IMR-90 (cell line): ENCODE results near the gene EPPIN. TPM values are rescaled to one million over a fixed set of nuclear protein-coding genes. Genes with fewer than 3 reads are reported as not detected.

Experiments
- ATAC-seq: fragments of 200-7000 bp; cut with Tn5 transposase; 2 replicates; pipeline ENCODE4 v1.9.1; 2020; ENCODE audit warnings: low read depth, mild to moderate bottlenecking, moderate library complexity
- BruUV-seq: library from RNA; stranded (reverse); fragments of 400-500 nt; replicated peaks from 2 replicates; lab custom pipeline; 2021; lab: Mats Ljungman, UMichigan
- CTCF ChIA-PET: fragments of 300-600 bp; formaldehyde crosslinking; extraction: SDS; loops from one replicate; lab custom pipeline; 2021; ENCODE audit warnings: antibody characterized with exemption; lab: Yijun Ruan, JAX
- POLR2A ChIA-PET: fragments of 300-600 bp; sonication (Branson Sonifier 250); formaldehyde crosslinking; loops from one replicate; lab custom pipeline; 2022; ENCODE audit warnings: antibody characterized with exemption; ENCODE audit not compliant: unreplicated experiment; lab: Charles Lee
- DNase-seq: peaks from one replicate; pipeline ENCODE4 v3.0.0; 2013
- H2AFZ ChIP-seq: replicated peaks from 2 replicates; pipeline ENCODE3; 2013; ENCODE audit warnings: low read length, mild to moderate bottlenecking; ENCODE audit not compliant: poor library complexity
- H2AK5ac ChIP-seq: 2 replicates; pipeline ENCODE4 v1.6.1; 2013; ENCODE audit warnings: low read depth, low read length, inconsistent platforms
- H2AK9ac ChIP-seq: replicated peaks from 2 replicates; pipeline ENCODE3; 2013; ENCODE audit warnings: mild to moderate bottlenecking, low read depth, low read length, moderate library complexity; ENCODE audit not compliant: poor library complexity
- H2BK120ac ChIP-seq: 2 replicates; pipeline ENCODE4 v1.6.1; 2013; ENCODE audit warnings: low read depth, low read length, inconsistent platforms
- H2BK15ac ChIP-seq: 3 replicates; pipeline ENCODE4 v1.6.1; 2013; ENCODE audit warnings: low read depth, low read length, inconsistent platforms
- H2BK20ac ChIP-seq: 2 replicates; pipeline ENCODE4 v1.6.1; 2013; ENCODE audit warnings: low read depth, mild to moderate bottlenecking, inconsistent platforms, low read length, moderate library complexity
- H2BK5ac ChIP-seq: 2 replicates; pipeline ENCODE4 v1.6.1; 2013; ENCODE audit warnings: mild to moderate bottlenecking, low read depth, low read length, inconsistent platforms; ENCODE audit not compliant: poor library complexity, severe bottlenecking
- H3K14ac ChIP-seq: replicated peaks from 2 replicates; pipeline ENCODE4 v1.6.1; 2013; ENCODE audit warnings: low read depth, low read length, inconsistent platforms
- H3K18ac ChIP-seq: 2 replicates; pipeline ENCODE4 v1.6.1; 2013; ENCODE audit warnings: low read depth, low read length, control low read depth
- H3K23ac ChIP-seq: 2 replicates; pipeline ENCODE4 v1.6.1; 2013; ENCODE audit warnings: low read depth, low read length, inconsistent platforms
- H3K27ac ChIP-seq: 2 replicates; pipeline ENCODE4 v1.5.1; 2013; ENCODE audit warnings: mild to moderate bottlenecking, control low read depth, low read length; ENCODE audit not compliant: insufficient read depth
- H3K27me3 ChIP-seq: 2 replicates; pipeline ENCODE4 v1.6.1; 2013; ENCODE audit warnings: low read length; ENCODE audit not compliant: control insufficient read depth, insufficient read depth
- H3K36me3 ChIP-seq: 2 replicates; pipeline ENCODE4 v1.6.1; 2013; ENCODE audit warnings: low read length, mixed read lengths; ENCODE audit not compliant: control insufficient read depth, insufficient read depth
- H3K4ac ChIP-seq: 2 replicates; pipeline ENCODE4 v1.6.1; 2013; ENCODE audit warnings: low read depth, low read length, inconsistent platforms
- H3K4me1 ChIP-seq: 2 replicates; pipeline ENCODE4 v1.6.1; 2013; ENCODE audit warnings: low read length, mixed read lengths; ENCODE audit not compliant: control insufficient read depth, insufficient read depth
- H3K4me2 ChIP-seq: 2 replicates; pipeline ENCODE4 v1.6.1; 2013; ENCODE audit warnings: low read depth, mild to moderate bottlenecking, control low read depth, low read length, moderate library complexity
- H3K4me3 ChIP-seq: 2 replicates; pipeline ENCODE4 v1.5.1; 2013; ENCODE audit warnings: low read depth, mild to moderate bottlenecking, control low read depth, low read length, moderate library complexity; ENCODE audit not compliant: insufficient read depth
- H3K56ac ChIP-seq: 2 replicates; pipeline ENCODE4 v1.6.1; 2013; ENCODE audit warnings: low read length, inconsistent platforms; ENCODE audit not compliant: insufficient read depth; ENCODE audit errors: extremely low read depth
- H3K79me1 ChIP-seq, 2 experiments: 2 replicates each; pipeline ENCODE4 v1.6.1; 2013; ENCODE audit warnings: low read length in 2 of 2, inconsistent platforms in 1 of 2, low read depth in 1 of 2
- H3K9ac ChIP-seq: 2 replicates; pipeline ENCODE4 v1.6.1; 2013; ENCODE audit warnings: low read depth, low read length, control low read depth
- H3K9me1 ChIP-seq: 2 replicates; pipeline ENCODE4 v1.6.1; 2013; ENCODE audit warnings: low read length, inconsistent platforms; ENCODE audit not compliant: insufficient read depth
- H3K9me3 ChIP-seq: 2 replicates; pipeline ENCODE4 v1.6.1; 2013; ENCODE audit warnings: low read length; ENCODE audit not compliant: control insufficient read depth, insufficient read depth
- H4K20me1 ChIP-seq: 2 replicates; pipeline ENCODE4 v1.6.1; 2013; ENCODE audit warnings: low read length, inconsistent platforms; ENCODE audit not compliant: insufficient read depth
- H4K5ac ChIP-seq: 2 replicates; pipeline ENCODE4 v1.6.1; 2013; ENCODE audit warnings: mild to moderate bottlenecking, low read depth, low read length, control low read depth
- H4K8ac ChIP-seq, 2 experiments: 2 replicates each; pipeline ENCODE4 v1.6.1; 2013; ENCODE audit warnings: low read depth in 2 of 2, low read length in 2 of 2, control low read depth in 1 of 2, inconsistent platforms in 1 of 2
- H4K91ac ChIP-seq: 2 replicates; pipeline ENCODE4 v1.6.1; 2013; ENCODE audit warnings: low read depth, low read length, inconsistent platforms; ENCODE audit not compliant: insufficient read depth
- BHLHE40 ChIP-seq: fragments of 150-350 bp; IDR thresholded peaks from 2 replicates; pipeline ENCODE4 v1.6.1; 2016; ENCODE audit warnings: mild to moderate bottlenecking, low read depth, low read length
- RAD21 ChIP-seq: IDR thresholded peaks from 2 replicates; pipeline ENCODE4 v1.6.1; 2012; ENCODE audit warnings: low read length, improper control_type of control experiment
- SMC3 ChIP-seq: fragments of 150-350 bp; IDR thresholded peaks from 2 replicates; pipeline ENCODE4 v1.6.1; 2016; ENCODE audit warnings: low read depth, mild to moderate bottlenecking, antibody characterized with exemption, low read length, moderate library complexity
- WGBS, 2 experiments: methylation state at CpG; one replicate each; pipeline versions ENCODE4 v1.1.5 to v1.1.7; 2013; ENCODE audit warnings: missing lambda C conversion rate in 2 of 2; ENCODE audit not compliant: insufficient read length in 1 of 2; ENCODE audit errors: extremely low coverage in 2 of 2; 5-methylcytosine and 5-hydroxymethylcytosine counted together
- dilution Hi-C: fragments of 300-500 bp; cut with HindIII; formaldehyde crosslinking; loops from one replicate; pipeline ENCODE4 v1.14.3; 2018; ENCODE audit warnings: low sequenced_read_pairs; ENCODE audit not compliant: unreplicated experiment
- in situ Hi-C: fragments of 300-500 bp; cut with MboI; formaldehyde crosslinking; loops from 3 replicates; pipeline ENCODE4 v1.14.3; 2019; ENCODE audit warnings: low sequenced_read_pairs, inconsistent platforms, mixed read lengths
- intact Hi-C: fragments of 100-400 bp; cut with micrococcal nuclease; formaldehyde crosslinking; loops from 2 replicates; pipeline ENCODE4 v1.10.0; 2022
- polyA plus RNA-seq, 3 experiments: library from polyadenylated mRNA; depleted of rRNA; stranded (reverse); fragments of >200 nt; gene quantifications; 2 replicates each; pipeline ENCODE4 v1.2.3, GENCODE V29; 2012; ENCODE audit warnings: low replicate concordance in 1 of 3
- total RNA-seq: library from RNA; depleted of rRNA; stranded (reverse); fragments of >200 nt; gene quantifications from 2 replicates; pipeline ENCODE4 v1.2.3, GENCODE V29; 2012
- TF ChIP-seq, protein P1 (sequence below): fragments of 150-350 bp; IDR thresholded peaks from 2 replicates; pipeline ENCODE4 v1.6.1; 2017; ENCODE audit warnings: mild to moderate bottlenecking, antibody characterized with exemption, low read length, low read depth

EPPIN gene
- total and polyA plus RNA-seq, 2 of the 4 experiments (the other 2 are of a cell fraction), result not detected

DNA sequence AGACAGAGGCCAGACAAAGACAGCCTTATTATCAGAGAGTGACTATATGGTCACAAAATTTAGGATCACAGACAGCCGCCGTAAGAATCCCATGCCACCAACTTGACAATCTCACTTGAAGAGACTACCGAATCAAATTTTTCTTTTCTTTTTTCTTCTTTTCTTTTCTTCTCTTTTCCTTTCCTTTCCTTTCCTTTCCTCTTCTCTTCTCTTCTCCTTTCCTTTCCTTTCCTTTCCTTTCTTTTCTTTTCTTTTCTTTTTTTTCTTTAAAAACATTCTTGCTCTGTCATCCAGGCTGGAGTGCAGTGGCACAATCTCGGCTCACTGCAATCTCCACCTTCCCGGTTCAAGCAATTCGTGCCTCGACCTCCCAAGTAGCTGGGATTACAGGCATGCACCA, 1.2 kb upstream of the EPPIN start:
- TF ChIP-seq RAD21 (no peak), BHLHE40 (no peak), SMC3 (no peak)
- TF ChIP-seq, protein P1, sequence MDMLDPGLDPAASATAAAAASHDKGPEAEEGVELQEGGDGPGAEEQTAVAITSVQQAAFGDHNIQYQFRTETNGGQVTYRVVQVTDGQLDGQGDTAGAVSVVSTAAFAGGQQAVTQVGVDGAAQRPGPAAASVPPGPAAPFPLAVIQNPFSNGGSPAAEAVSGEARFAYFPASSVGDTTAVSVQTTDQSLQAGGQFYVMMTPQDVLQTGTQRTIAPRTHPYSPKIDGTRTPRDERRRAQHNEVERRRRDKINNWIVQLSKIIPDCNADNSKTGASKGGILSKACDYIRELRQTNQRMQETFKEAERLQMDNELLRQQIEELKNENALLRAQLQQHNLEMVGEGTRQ, result no peak
- Histone ChIP-seq H3K4me3 (no peak overlapping the region), H3K9me1 (no peaks in the 10 kb centered on the region), H2AK9ac (no peak overlapping the region), H2AFZ (no peak overlapping the region), H2BK15ac (no peak overlapping the region), H3K27me3 (peaks cover 5% of the 10 kb centered on the region), H4K5ac (no peak overlapping the region), H3K36me3 (no peaks in the 10 kb centered on the region), H2BK5ac (no peak overlapping the region), H3K23ac (no peak overlapping the region), H3K4ac (no peak overlapping the region), H3K14ac (no peak overlapping the region), H2BK20ac (no peak overlapping the region), H3K27ac (no peak overlapping the region), H4K91ac (no peak overlapping the region), H3K9ac (no peak overlapping the region), H2AK5ac (no peak overlapping the region), H3K18ac (no peak overlapping the region), H3K4me2 (no peak overlapping the region), H2BK120ac (no peak overlapping the region), H3K4me1 (no peaks in the 10 kb centered on the region), H3K79me1 (no peaks in the 10 kb centered on the region), H4K8ac (no peak overlapping the region), H4K20me1 (no peaks in the 10 kb centered on the region), H3K56ac (no peak overlapping the region), H3K9me3 (no peaks in the 10 kb centered on the region)
- CTCF ChIA-PET, result no interaction called here
- DNase-seq (no peak), ATAC-seq (no peak)
- intact Hi-C loops, result loop anchor here (10.0 kb wide), 1 partner anchor 466 kb away; no protein-coding TSS in a partner anchor
- no TSS peak for BruUV-seq
- WGBS, 2 experiments, result 100% methylated on average over 2 of the region's 7 CpGs; no CpG with 5 or more reads in 1 of the 2 experiments
- in situ Hi-C loops, result loop anchor here (25.0 kb wide), 1 partner anchor 214 kb away; no protein-coding TSS in a partner anchor
- POLR2A ChIA-PET, result no interaction called here
- dilution Hi-C loops, result no loop called here
